ENCODE measurements around the gene CTCF. TPM values are rescaled to one million over a fixed set of nuclear protein-coding genes. Genes with fewer than 3 reads are reported as not detected.

CTCF gene
- total RNA-seq, 4 donors from 2014 or later, result 36.2 to 50.1 (median 46.9) TPM

DNA sequence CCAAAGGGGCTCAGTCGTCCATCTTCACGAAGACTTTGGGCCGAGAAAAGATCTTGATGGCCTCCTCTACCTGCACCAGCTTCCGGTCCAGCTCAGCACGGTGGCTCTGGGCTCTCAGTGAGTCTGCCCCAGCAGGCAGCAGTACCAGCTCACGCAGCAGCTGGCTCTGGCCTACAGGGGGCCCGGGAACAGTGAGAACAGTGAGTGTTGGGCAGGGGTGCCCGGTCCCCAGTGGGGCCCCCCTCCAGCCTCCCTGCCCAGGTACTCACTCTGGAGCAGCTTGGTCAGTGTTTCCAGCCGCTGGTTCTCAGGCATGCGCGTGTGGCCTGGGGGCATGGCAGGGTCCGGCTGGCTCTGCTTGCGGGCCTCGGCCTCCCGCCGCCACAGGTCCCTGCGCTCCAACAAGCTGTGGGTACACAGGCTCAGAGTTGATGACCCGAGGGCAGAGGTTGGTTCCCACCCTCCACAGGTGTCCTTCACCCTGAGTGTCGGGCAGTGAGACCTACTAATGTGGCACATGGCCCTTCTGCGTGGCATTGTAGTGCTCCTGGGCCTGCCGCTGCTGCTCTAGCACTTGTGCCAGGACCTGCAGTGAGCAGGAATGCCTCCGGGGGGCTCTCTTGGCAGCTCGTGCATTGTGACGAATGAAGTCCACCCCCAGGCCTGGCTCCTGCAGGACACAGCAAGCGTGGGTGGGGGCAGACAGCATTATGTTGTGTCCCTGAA, 101.0 kb downstream of the CTCF start:
- TF ChIP-seq, protein P1, sequence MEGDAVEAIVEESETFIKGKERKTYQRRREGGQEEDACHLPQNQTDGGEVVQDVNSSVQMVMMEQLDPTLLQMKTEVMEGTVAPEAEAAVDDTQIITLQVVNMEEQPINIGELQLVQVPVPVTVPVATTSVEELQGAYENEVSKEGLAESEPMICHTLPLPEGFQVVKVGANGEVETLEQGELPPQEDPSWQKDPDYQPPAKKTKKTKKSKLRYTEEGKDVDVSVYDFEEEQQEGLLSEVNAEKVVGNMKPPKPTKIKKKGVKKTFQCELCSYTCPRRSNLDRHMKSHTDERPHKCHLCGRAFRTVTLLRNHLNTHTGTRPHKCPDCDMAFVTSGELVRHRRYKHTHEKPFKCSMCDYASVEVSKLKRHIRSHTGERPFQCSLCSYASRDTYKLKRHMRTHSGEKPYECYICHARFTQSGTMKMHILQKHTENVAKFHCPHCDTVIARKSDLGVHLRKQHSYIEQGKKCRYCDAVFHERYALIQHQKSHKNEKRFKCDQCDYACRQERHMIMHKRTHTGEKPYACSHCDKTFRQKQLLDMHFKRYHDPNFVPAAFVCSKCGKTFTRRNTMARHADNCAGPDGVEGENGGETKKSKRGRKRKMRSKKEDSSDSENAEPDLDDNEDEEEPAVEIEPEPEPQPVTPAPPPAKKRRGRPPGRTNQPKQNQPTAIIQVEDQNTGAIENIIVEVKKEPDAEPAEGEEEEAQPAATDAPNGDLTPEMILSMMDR (IDR thresholded peaks at IDR 0.05), result no peak
- no peak for TF ChIP-seq POLR2A (IDR thresholded peaks at IDR 0.05)
- TF ChIP-seq EP300 (IDR thresholded peaks at IDR 0.05), result no peak
- Histone ChIP-seq H3K9me3 (no peaks in the 10 kb centered on the region), H3K27ac (no peak overlapping the region), H3K4me3 (no peak overlapping the region), H3K27me3 (no peaks in the 10 kb centered on the region), H3K36me3 (peaks cover 15% of the 10 kb centered on the region), H3K4me1 (peaks cover 56% of the 10 kb centered on the region)
- peak in 1 of 2 donors; percentile 65 for DNase-seq (ENCODE audit: low spot score in 2 of 2)
- 92% methylated on average over 5 of the region's 25 CpGs for WGBS

DNA sequence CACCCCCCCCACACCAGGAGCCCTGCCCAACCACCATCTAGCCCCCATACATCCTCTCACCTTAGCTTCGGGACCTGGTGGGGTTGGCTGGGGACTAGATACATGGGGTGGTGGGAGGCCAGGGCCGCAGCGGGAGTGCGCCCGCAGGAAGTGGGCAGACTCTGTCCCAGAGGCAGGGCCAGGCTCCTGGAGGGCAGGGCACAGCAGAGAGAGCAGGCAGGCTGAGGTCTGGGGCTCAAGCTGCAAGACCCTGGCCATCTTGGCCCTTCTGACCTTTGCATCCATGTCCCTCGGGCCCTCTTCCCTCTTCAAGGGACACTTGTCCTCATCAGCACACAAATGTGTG, 101.5 kb downstream of the CTCF start:
- peaks cover 54% of the 10 kb centered on the region for H3K4me1 ChIP-seq
- 88% methylated on average over 4 of the region's 6 CpGs for WGBS
- peaks cover 14% of the 10 kb centered on the region for H3K36me3 ChIP-seq
- no peak for DNase-seq (ENCODE audit: low spot score in 2 of 2)
- no peaks in the 10 kb centered on the region for H3K9me3 ChIP-seq
- H3K27ac ChIP-seq, result no peak overlapping the region
- no peak overlapping the region for H3K4me3 ChIP-seq
- no peaks in the 10 kb centered on the region for H3K27me3 ChIP-seq
- TF ChIP-seq, protein P1 (IDR thresholded peaks at IDR 0.05), result no peak
- no peak for TF ChIP-seq POLR2A (IDR thresholded peaks at IDR 0.05)
- no peak for TF ChIP-seq EP300 (IDR thresholded peaks at IDR 0.05)
- TF ChIP-seq POLR2AphosphoS5 (IDR thresholded peaks at IDR 0.05), result no peak

DNA sequence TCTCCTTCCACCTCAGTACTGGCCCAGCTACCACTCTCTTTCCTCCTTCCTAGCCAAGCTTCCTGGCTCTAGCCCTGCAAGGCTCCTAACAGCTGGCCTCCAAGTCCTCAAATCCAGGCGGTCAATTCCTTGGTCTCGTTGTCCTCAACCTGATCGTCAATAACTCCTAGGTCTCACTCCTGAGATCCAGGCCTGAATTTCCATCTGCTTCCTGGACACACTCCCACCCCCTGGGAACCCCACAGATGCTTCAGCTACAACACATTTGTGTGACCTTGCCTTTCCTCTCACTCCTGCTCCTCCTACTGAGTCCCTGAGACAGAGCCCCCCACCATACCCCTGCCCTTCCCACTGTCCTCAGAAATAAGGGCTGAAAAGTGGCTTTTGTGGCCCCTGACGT, 101.9 kb downstream of the CTCF start:
- WGBS, result 80% methylated on average over 4 of the region's 4 CpGs
- TF ChIP-seq POLR2A (IDR thresholded peaks at IDR 0.05) (no peak), EP300 (IDR thresholded peaks at IDR 0.05) (no peak), POLR2AphosphoS5 (IDR thresholded peaks at IDR 0.05) (no peak)
- TF ChIP-seq, protein P1 (IDR thresholded peaks at IDR 0.05), result no peak
- H3K9me3 ChIP-seq, result no peaks in the 10 kb centered on the region
- peaks cover 50% of the 10 kb centered on the region for H3K4me1 ChIP-seq
- H3K27ac ChIP-seq, result no peak overlapping the region
- DNase-seq (ENCODE audit: low spot score in 2 of 2), result no peak
- H3K4me3 ChIP-seq, result no peak overlapping the region
- peaks cover 14% of the 10 kb centered on the region for H3K36me3 ChIP-seq
- no peaks in the 10 kb centered on the region for H3K27me3 ChIP-seq

DNA sequence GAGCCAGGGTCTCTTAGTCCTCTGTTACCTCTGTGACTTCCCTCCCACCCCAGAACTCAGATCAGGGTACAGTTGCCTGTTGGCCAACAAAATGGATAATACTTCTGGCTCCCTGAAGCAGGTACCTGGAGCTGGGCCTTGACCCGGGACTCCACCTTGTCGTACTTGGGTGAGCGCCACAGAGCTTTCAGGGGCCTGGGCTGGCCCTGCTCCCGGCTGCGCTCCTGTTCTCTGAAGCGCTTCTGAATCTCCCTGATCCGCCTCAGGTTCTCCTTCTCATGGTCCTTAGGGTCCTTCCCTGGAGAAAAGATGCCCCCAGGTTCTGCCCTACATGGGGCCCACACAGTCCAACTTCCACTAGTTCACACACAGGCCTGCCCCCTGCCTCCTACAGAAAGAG, 102.5 kb downstream of the CTCF start:
- H3K4me3 ChIP-seq, result no peak overlapping the region
- no peaks in the 10 kb centered on the region for H3K9me3 ChIP-seq
- peaks cover 14% of the 10 kb centered on the region for H3K36me3 ChIP-seq
- peaks cover 44% of the 10 kb centered on the region for H3K4me1 ChIP-seq
- H3K27me3 ChIP-seq, result no peaks in the 10 kb centered on the region
- DNase-seq (ENCODE audit: low spot score in 2 of 2), result peak in 1 of 2 donors; percentile 60
- WGBS, result 92% methylated on average over 7 of the region's 7 CpGs
- TF ChIP-seq, protein P1 (IDR thresholded peaks at IDR 0.05), result no peak
- TF ChIP-seq POLR2AphosphoS5 (IDR thresholded peaks at IDR 0.05) (no peak), EP300 (IDR thresholded peaks at IDR 0.05) (no peak), POLR2A (IDR thresholded peaks at IDR 0.05) (no peak)
- H3K27ac ChIP-seq, result no peak overlapping the region

DNA sequence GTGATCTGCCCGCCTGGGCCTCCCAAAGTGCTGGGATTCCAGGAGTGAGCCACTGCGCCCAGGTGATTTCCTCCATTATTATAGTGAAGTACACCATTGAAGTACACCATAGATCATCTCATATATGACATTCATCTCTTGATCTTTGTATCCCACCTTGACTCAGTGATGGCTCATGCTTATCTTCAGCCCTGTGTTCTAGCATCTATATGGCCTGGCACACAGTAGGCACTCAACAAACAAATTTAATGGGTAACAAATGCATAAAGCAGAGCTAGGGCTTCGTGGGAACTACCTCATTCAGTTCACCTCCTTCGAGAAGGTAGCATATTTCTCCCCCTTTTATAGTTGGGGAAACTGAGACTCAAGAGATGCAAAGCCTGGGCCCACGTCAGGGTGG, 103.3 kb downstream of the CTCF start:
- no peaks in the 10 kb centered on the region for H3K27me3 ChIP-seq
- TF ChIP-seq EP300 (IDR thresholded peaks at IDR 0.05), result no peak
- TF ChIP-seq, protein P1 (IDR thresholded peaks at IDR 0.05), result no peak
- no peak for TF ChIP-seq POLR2AphosphoS5 (IDR thresholded peaks at IDR 0.05)
- TF ChIP-seq POLR2A (IDR thresholded peaks at IDR 0.05), result no peak
- WGBS, result 74% methylated on average over 5 of the region's 5 CpGs
- peak overlapping the region; percentile 91 for H3K4me3 ChIP-seq
- H3K36me3 ChIP-seq, result peaks cover 14% of the 10 kb centered on the region
- no peak overlapping the region for H3K27ac ChIP-seq
- no peaks in the 10 kb centered on the region for H3K9me3 ChIP-seq
- no peak for DNase-seq (ENCODE audit: low spot score in 2 of 2)
- peaks cover 43% of the 10 kb centered on the region for H3K4me1 ChIP-seq

All from suprapubic skin (tissue), 4 donors.